NCI-H446 (cell line): ENCODE measurements around the gene PARD3B.

Experiments
- DNase-seq, 2 experiments: peaks; one replicate each; lab custom pipeline; 2025; lab: John Stamatoyannopoulos, UW

PARD3B gene

GRCh38 chr2:205055251-205055650 is 510.0 kb downstream of the PARD3B start:
- no peak for DNase-seq

GRCh38 chr2:205056151-205056561 is 510.9 kb downstream of the PARD3B start:
- DNase-seq, result no peak

GRCh38 chr2:205058409-205058808 is 513.1 kb downstream of the PARD3B start:
- DNase-seq, result no peak

GRCh38 chr2:205060269-205060668 is 515.0 kb downstream of the PARD3B start:
- no peak for DNase-seq

GRCh38 chr2:205066081-205066480 is 520.8 kb downstream of the PARD3B start:
- DNase-seq, result no peak

- DNase-seq, result no peak
These were observed 524.7 kb downstream of the PARD3B start for GRCh38 chr2:205069928-205070327.

GRCh38 chr2:205070889-205071288 is 525.6 kb downstream of the PARD3B start:
- no peak for DNase-seq

GRCh38 chr2:205073433-205074020 is 528.3 kb downstream of the PARD3B start:
- no peak for DNase-seq

- no peak for DNase-seq
These were observed 531.1 kb downstream of the PARD3B start for GRCh38 chr2:205076405-205076804.

GRCh38 chr2:205077159-205077558 is 531.9 kb downstream of the PARD3B start:
- DNase-seq, result no peak

- no peak for DNase-seq
These were observed 533.5 kb downstream of the PARD3B start for GRCh38 chr2:205078762-205079161.

- no peak for DNase-seq
These were observed 533.9 kb downstream of the PARD3B start for GRCh38 chr2:205079173-205079572.

GRCh38 chr2:205086662-205087061 is 541.4 kb downstream of the PARD3B start:
- DNase-seq, result no peak

GRCh38 chr2:205087862-205088261 is 542.6 kb downstream of the PARD3B start:
- no peak for DNase-seq

- DNase-seq, result no peak
These were observed 544.7 kb downstream of the PARD3B start for GRCh38 chr2:205089958-205090357.

- DNase-seq, result no peak
These were observed 546.1 kb downstream of the PARD3B start for GRCh38 chr2:205091411-205091810.

- DNase-seq, result no peak
These were observed 548.8 kb downstream of the PARD3B start for GRCh38 chr2:205094031-205094430.

- DNase-seq, result no peak
These were observed 558.4 kb downstream of the PARD3B start for GRCh38 chr2:205103699-205104098.

- DNase-seq, result no peak
These were observed 562.5 kb downstream of the PARD3B start for GRCh38 chr2:205107810-205108209.

- no peak for DNase-seq
These were observed 570.2 kb downstream of the PARD3B start for GRCh38 chr2:205115511-205115910.

- DNase-seq, result no peak
These were observed 571.9 kb downstream of the PARD3B start for GRCh38 chr2:205117125-205117524.

GRCh38 chr2:205119136-205119535 is 573.9 kb downstream of the PARD3B start:
- no peak for DNase-seq

GRCh38 chr2:205128726-205129125 is 583.5 kb downstream of the PARD3B start:
- DNase-seq, result no peak

- no peak for DNase-seq
These were observed 584.3 kb downstream of the PARD3B start for GRCh38 chr2:205129531-205129930.
